HG02884 (cell line): ENCODE measurements around the gene SYS1.

Source experiments
- ATAC-seq: cut with Tn5 transposase; IDR thresholded peaks from one replicate; pipeline ENCODE4 v1.9.1; 2021; ENCODE audit warnings: mild to moderate bottlenecking, moderate library complexity; ENCODE audit not compliant: unreplicated experiment

The SYS1 gene

GRCh38 chr20:45354423-45355208, 8.3 kb upstream of the SYS1 start:
- no peak for ATAC-seq

- no peak for ATAC-seq
Measured at GRCh38 chr20:45355209-45356084, 7.5 kb upstream of the SYS1 start.

GRCh38 chr20:45358282-45359068, 4.5 kb upstream of the SYS1 start:
- no peak for ATAC-seq

- no peak for ATAC-seq
Measured at GRCh38 chr20:45359069-45359405, 3.9 kb upstream of the SYS1 start.

GRCh38 chr20:45359406-45360148, 3.4 kb upstream of the SYS1 start:
- no peak for ATAC-seq

- no peak for ATAC-seq
Measured at GRCh38 chr20:45361793-45362192, 1.2 kb upstream of the SYS1 start.

- no peak for ATAC-seq
Measured at GRCh38 chr20:45363611-45364492, 896 bp downstream of the SYS1 start.

- ATAC-seq = no peak
Measured at GRCh38 chr20:45365444-45365970, 2.6 kb downstream of the SYS1 start.

- ATAC-seq = no peak
Measured at GRCh38 chr20:45366192-45366591, 3.2 kb downstream of the SYS1 start.

GRCh38 chr20:45366631-45367030, 3.7 kb downstream of the SYS1 start:
- no peak for ATAC-seq

GRCh38 chr20:45367126-45367525, 4.2 kb downstream of the SYS1 start:
- ATAC-seq = no peak

GRCh38 chr20:45368221-45368980, 5.4 kb downstream of the SYS1 start:
- ATAC-seq = peak; percentile 88

GRCh38 chr20:45370571-45371160, 7.7 kb downstream of the SYS1 start:
- ATAC-seq = no peak

GRCh38 chr20:45372241-45372640, 9.3 kb downstream of the SYS1 start:
- ATAC-seq = no peak

- ATAC-seq = no peak
Measured at GRCh38 chr20:45372646-45373352, 9.8 kb downstream of the SYS1 start.

GRCh38 chr20:45373353-45374100, 10.6 kb downstream of the SYS1 start:
- ATAC-seq = peak; percentile 59

GRCh38 chr20:45374101-45374467, 11.1 kb downstream of the SYS1 start:
- ATAC-seq = no peak
